GM12878 (cell line): ENCODE data around the gene LIMK1. TPM values are rescaled to one million over a fixed set of nuclear protein-coding genes. Genes with fewer than 3 reads are reported as not detected.

Experiments used
- ATAC-seq: fragments of 200-7000 bp; cut with Tn5 transposase; 3 replicates; pipeline ENCODE4 v1.9.1; 2020; ENCODE audit warnings: mild to moderate bottlenecking, moderate library complexity
- BruUV-seq: library from RNA; stranded (reverse); fragments of 400-500 nt; replicated peaks from 2 replicates; lab custom pipeline; 2021; lab: Mats Ljungman, UMichigan
- CTCF ChIA-PET: fragments of 300-600 bp; sonication (Branson Sonifier 250); formaldehyde crosslinking; extraction: SDS; loops from one replicate; lab custom pipeline; 2021; ENCODE audit warnings: inconsistent platforms; lab: Yijun Ruan, JAX
- POLR2A ChIA-PET: fragments of 350-600 bp; formaldehyde crosslinking; extraction: SDS; loops from one replicate; lab custom pipeline; 2021; ENCODE audit warnings: inconsistent platforms; lab: Charles Lee
- RAD21 ChIA-PET: fragments of 300-600 bp; sonication (Branson Sonifier 250); formaldehyde crosslinking; loops from one replicate; lab custom pipeline; 2023; ENCODE audit warnings: antibody characterized with exemption; ENCODE audit not compliant: unreplicated experiment; lab: Charles Lee
- SMC1A ChIA-PET: fragments of 300-600 bp; sonication (Branson Sonifier 250); formaldehyde crosslinking; loops from one replicate; lab custom pipeline; 2023; ENCODE audit not compliant: unreplicated experiment, uncharacterized antibody; lab: Charles Lee
- DNase-seq: peaks from one replicate; pipeline ENCODE4 v3.0.0-alpha.2; 2011; ENCODE audit warnings: low read depth, low spot score
- FAIRE-seq: peaks from 3 replicates; lab custom pipeline; 2011; peaks lifted over from hg19 to GRCh38; lab: Jason Lieb, UNC
- H2AFZ ChIP-seq: 2 replicates; pipeline ENCODE4 v1.6.0; 2011; ENCODE audit warnings: low read depth, low read length, control low read depth; ENCODE audit not compliant: control insufficient read depth
- H3K27ac ChIP-seq: 2 replicates; pipeline ENCODE4 v1.5.1; 2011; ENCODE audit warnings: control low read depth; ENCODE audit not compliant: control insufficient read depth, insufficient read depth
- H3K27me3 ChIP-seq, 2 experiments: replicated peaks in 1 of 2; 2 replicates each; pipeline versions ENCODE4 v1.6.0 to v1.6.1; 2011; ENCODE audit warnings: low read length in 1 of 2; ENCODE audit not compliant: control insufficient read depth in 2 of 2, insufficient read depth in 2 of 2
- H3K36me3 ChIP-seq, 2 experiments: 2 replicates each; pipeline ENCODE4 v1.5.1; 2011; ENCODE audit warnings: low read length in 1 of 2; ENCODE audit not compliant: control insufficient read depth in 2 of 2, insufficient read depth in 2 of 2
- H3K4me1 ChIP-seq: 2 replicates; pipeline ENCODE4 v1.6.1; 2011; ENCODE audit warnings: mild to moderate bottlenecking, low read length, moderate library complexity, mixed read lengths; ENCODE audit not compliant: control insufficient read depth, insufficient read depth
- H3K4me2 ChIP-seq: 2 replicates; pipeline ENCODE4 v1.6.0; 2011; ENCODE audit warnings: control low read depth; ENCODE audit not compliant: control insufficient read depth, insufficient read depth
- H3K4me3 ChIP-seq: fragments of 200-600 bp; sonication (generic); 2 replicates; pipeline ENCODE4 v1.5.1; 2016
- H3K79me2 ChIP-seq: 2 replicates; pipeline ENCODE4 v1.6.0; 2011; ENCODE audit warnings: low read length; ENCODE audit not compliant: control insufficient read depth, insufficient read depth
- H3K9ac ChIP-seq: 2 replicates; pipeline ENCODE4 v1.8.0; 2011; ENCODE audit warnings: low read length, control low read depth, mixed read lengths; ENCODE audit not compliant: control insufficient read depth, insufficient read depth
- H3K9me3 ChIP-seq: replicated peaks from 3 replicates; pipeline ENCODE4 v1.5.1; 2011; ENCODE audit warnings: mild to moderate bottlenecking, low read length; ENCODE audit not compliant: control insufficient read depth, insufficient read depth
- H4K20me1 ChIP-seq: 2 replicates; pipeline ENCODE4 v1.6.0; 2011; ENCODE audit not compliant: control insufficient read depth, insufficient read depth
- CBFB ChIP-seq: IDR thresholded peaks from 2 replicates; pipeline ENCODE4 v1.6.1; 2016; ENCODE audit warnings: antibody characterized with exemption, low read depth
- EED ChIP-seq: sonication (generic); IDR thresholded peaks from 2 replicates; pipeline ENCODE4 v1.6.1; 2016; ENCODE audit warnings: antibody characterized with exemption, low read depth
- ESRRA ChIP-seq: IDR thresholded peaks from 2 replicates; pipeline ENCODE4 v1.6.1; 2012; ENCODE audit warnings: mild to moderate bottlenecking, low read length, improper control_type of control experiment
- IKZF1 ChIP-seq: fragments of 450-650 bp; conservative IDR thresholded peaks from 2 replicates; pipeline ENCODE4 v1.6.1; 2017; ENCODE audit warnings: antibody characterized with exemption, mild to moderate bottlenecking
- IRF5 ChIP-seq: fragments of 450-650 bp; IDR thresholded peaks from 2 replicates; pipeline ENCODE4 v1.6.1; 2017; ENCODE audit warnings: borderline replicate concordance
- KLF5 ChIP-seq: fragments of 450-650 bp; IDR thresholded peaks from 2 replicates; pipeline ENCODE4 v1.6.1; 2014; ENCODE audit warnings: mild to moderate bottlenecking; ENCODE audit not compliant: partially characterized antibody
- MEF2A ChIP-seq: IDR thresholded peaks from 2 replicates; pipeline ENCODE4 v1.6.1; 2011; ENCODE audit warnings: low read depth, mild to moderate bottlenecking, low read length, moderate library complexity; ENCODE audit not compliant: insufficient read depth
- MTA3 ChIP-seq: IDR thresholded peaks from 2 replicates; pipeline ENCODE4 v1.6.1; 2012; ENCODE audit warnings: low read length, inconsistent platforms, borderline replicate concordance
- NFYB ChIP-seq: IDR thresholded peaks from 2 replicates; pipeline ENCODE4 v1.6.1; 2011; ENCODE audit warnings: low read depth, mild to moderate bottlenecking, low read length, improper control_type of control experiment, moderate library complexity; ENCODE audit not compliant: insufficient read depth
- PAX8 ChIP-seq: fragments of 450-650 bp; IDR thresholded peaks from 2 replicates; pipeline ENCODE4 v1.6.1; 2017; ENCODE audit warnings: mild to moderate bottlenecking, moderate library complexity
- RAD51 ChIP-seq: fragments of 450-650 bp; IDR thresholded peaks from 2 replicates; pipeline ENCODE4 v1.6.1; 2016; ENCODE audit warnings: moderate library complexity, mild to moderate bottlenecking, inconsistent platforms
- RUNX3 ChIP-seq: IDR thresholded peaks from 2 replicates; pipeline ENCODE4 v1.6.1; 2012; ENCODE audit warnings: low read length, inconsistent platforms
- SIX5 ChIP-seq: IDR thresholded peaks from 2 replicates; pipeline ENCODE4 v1.6.1; 2011; ENCODE audit warnings: mild to moderate bottlenecking, low read depth, low read length, moderate library complexity; ENCODE audit not compliant: severe bottlenecking
- SRF ChIP-seq, 2 experiments: IDR thresholded peaks; 2 replicates each; pipeline ENCODE4 v1.6.1; 2011; ENCODE audit warnings: low read depth in 2 of 2, low read length in 2 of 2, mild to moderate bottlenecking in 1 of 2, moderate library complexity in 1 of 2
- SUZ12 ChIP-seq: fragments of 200-600 bp; sonication (generic); IDR thresholded peaks from one replicate; pipeline ENCODE4 v1.6.1; 2018; ENCODE audit warnings: antibody characterized with exemption, mild to moderate bottlenecking; ENCODE audit not compliant: unreplicated experiment
- TCF3 ChIP-seq: IDR thresholded peaks from 2 replicates; pipeline ENCODE4 v1.6.1; 2012; ENCODE audit warnings: low read depth, mild to moderate bottlenecking, low read length, borderline replicate concordance; ENCODE audit not compliant: insufficient read depth
- ZNF274 ChIP-seq: IDR thresholded peaks from one replicate; pipeline ENCODE4 v1.8.0; 2011; ENCODE audit not compliant: insufficient read length, insufficient read depth
- WGBS: methylation state at CpG from one replicate; pipeline ENCODE4 v1.1.6; 2016; ENCODE audit warnings: low lambda C conversion rate; ENCODE audit not compliant: insufficient replicate concordance, insufficient coverage; ENCODE audit errors: missing lambda C conversion rate; 5-methylcytosine and 5-hydroxymethylcytosine counted together
- in situ Hi-C: fragments of 300-500 bp; cut with MboI; formaldehyde crosslinking; loops from 9 replicates; pipeline ENCODE4 v1.14.3; 2018; ENCODE audit warnings: mixed read lengths
- intact Hi-C: fragments of 100-400 bp; cut with micrococcal nuclease; formaldehyde crosslinking; loops from one replicate; pipeline ENCODE4 v1.14.2; 2022; ENCODE audit not compliant: unreplicated experiment
- polyA plus RNA-seq, 11 experiments: library from polyadenylated mRNA; depleted of rRNA in 4 of 11; unstranded in 6 of 11; stranded (reverse) in 5 of 11; fragments of >200 nt; fragmentation: Nextera tagmentation in 4 of 11; fragmentation: Illumina TruSeq in 1 of 11; extraction: Ambion mirVana in 4 of 11; extraction: Trizol in 1 of 11; gene quantifications; 1 replicate in 1 of 11; 2 replicates in 10 of 11; pipeline versions ENCODE4 v1.2.1 to v1.2.3, GENCODE V29; 2011 to 2016; ENCODE audit warnings: inconsistent platforms in 2 of 11, missing spikeins in 2 of 11, low read depth in 1 of 11
- total RNA-seq, 4 experiments: library from RNA; depleted of rRNA in 3 of 4; stranded (reverse); fragments of >200 nt in 3 of 4; fragmentation: Illumina TruSeq in 1 of 4; extraction: Trizol in 1 of 4; gene quantifications; 2 replicates each; pipeline versions ENCODE4 v1.2.1 to v1.2.3, GENCODE V29; 2013 to 2021
- TF ChIP-seq, protein P1 (sequence below): fragments of 150-350 bp; IDR thresholded peaks from 2 replicates; pipeline ENCODE4 v1.6.1; 2014; ENCODE audit warnings: mild to moderate bottlenecking, low read depth, low read length

The LIMK1 gene
- total and polyA plus RNA-seq, 10 of the 15 experiments (the other 5 are each of a cell fraction or from before 2014, with no cell fraction given), result 0.71 to 59.4 (median 28.8) TPM

DNA sequence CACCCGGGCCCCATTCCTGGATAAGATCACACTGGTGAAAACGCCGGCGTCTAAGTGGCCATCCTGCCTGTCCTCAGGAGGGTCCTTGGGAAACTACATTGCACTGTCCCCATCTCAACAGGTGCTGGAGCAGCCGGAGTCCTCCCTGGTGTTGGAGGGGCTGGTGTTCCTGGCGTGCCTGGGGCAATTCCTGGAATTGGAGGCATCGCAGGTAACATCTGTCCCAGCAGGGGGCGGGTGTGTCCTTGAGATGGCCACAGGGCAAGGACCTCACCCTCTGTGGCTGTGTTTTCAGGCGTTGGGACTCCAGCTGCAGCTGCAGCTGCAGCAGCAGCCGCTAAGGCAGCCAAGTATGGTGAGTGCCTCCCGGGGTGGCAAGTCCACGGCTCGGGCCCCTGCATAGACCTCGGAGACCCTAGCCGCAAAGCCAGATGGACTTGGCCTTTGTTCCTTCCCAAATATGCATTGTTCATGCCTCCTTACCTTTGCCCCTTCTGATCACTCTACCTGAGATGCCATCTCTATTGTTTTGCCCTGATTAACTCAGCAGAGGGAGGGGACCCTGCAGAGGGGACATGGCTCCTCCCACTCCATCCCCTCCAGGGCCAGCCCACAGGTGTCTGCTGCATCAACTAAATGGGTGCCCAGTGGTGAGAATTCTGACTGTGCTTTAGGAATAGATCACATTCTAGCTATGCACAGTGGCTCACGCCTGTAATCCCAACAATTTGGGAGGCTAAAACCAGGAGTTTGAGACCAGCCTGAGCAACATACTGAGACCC is 31.8 kb upstream of the LIMK1 start (continued):
- TF ChIP-seq SUZ12 (no peak), IKZF1 (no peak), CBFB (no peak), RUNX3 (no peak), SIX5 (no peak), MTA3 (no peak), MEF2A (no peak), IRF5 (no peak)
- TF ChIP-seq, protein P1, sequence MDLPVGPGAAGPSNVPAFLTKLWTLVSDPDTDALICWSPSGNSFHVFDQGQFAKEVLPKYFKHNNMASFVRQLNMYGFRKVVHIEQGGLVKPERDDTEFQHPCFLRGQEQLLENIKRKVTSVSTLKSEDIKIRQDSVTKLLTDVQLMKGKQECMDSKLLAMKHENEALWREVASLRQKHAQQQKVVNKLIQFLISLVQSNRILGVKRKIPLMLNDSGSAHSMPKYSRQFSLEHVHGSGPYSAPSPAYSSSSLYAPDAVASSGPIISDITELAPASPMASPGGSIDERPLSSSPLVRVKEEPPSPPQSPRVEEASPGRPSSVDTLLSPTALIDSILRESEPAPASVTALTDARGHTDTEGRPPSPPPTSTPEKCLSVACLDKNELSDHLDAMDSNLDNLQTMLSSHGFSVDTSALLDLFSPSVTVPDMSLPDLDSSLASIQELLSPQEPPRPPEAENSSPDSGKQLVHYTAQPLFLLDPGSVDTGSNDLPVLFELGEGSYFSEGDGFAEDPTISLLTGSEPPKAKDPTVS, result no peak

- no peak overlapping the region for H3K9ac ChIP-seq
- no peak overlapping the region for H3K4me2 ChIP-seq
- DNase-seq (no peak), FAIRE-seq (no peak), ATAC-seq (no peak)
- H2AFZ ChIP-seq, result no peak overlapping the region
- in situ Hi-C loops, result no loop called here
- no peak overlapping the region for H3K27ac ChIP-seq
- no CpG with 5 or more reads among the region's 1 CpG for WGBS
- no peaks in the 10 kb centered on the region for H3K36me3 ChIP-seq
- ChIA-PET SMC1A (interaction anchor here (0.5 kb wide), 1 partner anchor 1818 kb away, joined by 3 read pairs; no protein-coding TSS in a partner anchor), POLR2A (no interaction called here), RAD21 (no interaction called here), CTCF (no interaction called here)
- no peaks in the 10 kb centered on the region for H3K79me2 ChIP-seq
- no peaks in the 10 kb centered on the region for H3K9me3 ChIP-seq
- H3K4me3 ChIP-seq, result no peak overlapping the region
- BruUV-seq, result no TSS peak
- no peaks in the 10 kb centered on the region; a peak in 1 of 4 replicates for H3K27me3 ChIP-seq
- intact Hi-C loops, result no loop called here
- no peaks in the 10 kb centered on the region for H4K20me1 ChIP-seq
- no peaks in the 10 kb centered on the region for H3K4me1 ChIP-seq
- TF ChIP-seq NFYB, result no peak
- TF ChIP-seq RAD51, result no peak
- TF ChIP-seq TCF3, result no peak
- TF ChIP-seq PAX8, result no peak
- no peak for TF ChIP-seq ZNF274
- TF ChIP-seq RUNX3, result no peak
- TF ChIP-seq SRF (IDR thresholded peaks at IDR 0.05; ENCODE audit: low read depth in 2 of 2, low read length in 2 of 2), result no peak
- no peak for TF ChIP-seq ESRRA
- no peak for TF ChIP-seq EED
- no peak for TF ChIP-seq KLF5
Observed at GRCh38 chr7:74052628-74053027, 31.0 kb upstream of the LIMK1 start.
